SH-SY5Y (cell line): ENCODE measurements around the gene RPL13.

Source experiments
- GATA2 ChIP-seq: IDR thresholded peaks from 2 replicates; pipeline ENCODE4 v1.6.1; 2011; ENCODE audit warnings: mild to moderate bottlenecking, low read depth, low read length
- GATA3 ChIP-seq: IDR thresholded peaks from 2 replicates; pipeline ENCODE4 v1.6.1; 2011; ENCODE audit warnings: low read depth, mild to moderate bottlenecking, low read length, moderate library complexity

The RPL13 gene

GRCh38 chr16:89560378-89561141, at the start of gene RPL13:
Gene RPL13, plus strand, starts transcription at chr16:89560682. Its CDS starts 278 bp downstream, at chr16:89560960.
- TF ChIP-seq GATA2: no peak
- no peak for TF ChIP-seq GATA3

- TF ChIP-seq GATA3 (no peak), GATA2 (no peak)
Observed at GRCh38 chr16:89511374-89511773, 49.1 kb upstream of the RPL13 start.

- no peak for TF ChIP-seq GATA2
- no peak for TF ChIP-seq GATA3
Observed at GRCh38 chr16:89512453-89512852, 48.0 kb upstream of the RPL13 start.

- TF ChIP-seq GATA2: no peak
- TF ChIP-seq GATA3: no peak
Observed at GRCh38 chr16:89517128-89517527, 43.4 kb upstream of the RPL13 start.

DNA sequence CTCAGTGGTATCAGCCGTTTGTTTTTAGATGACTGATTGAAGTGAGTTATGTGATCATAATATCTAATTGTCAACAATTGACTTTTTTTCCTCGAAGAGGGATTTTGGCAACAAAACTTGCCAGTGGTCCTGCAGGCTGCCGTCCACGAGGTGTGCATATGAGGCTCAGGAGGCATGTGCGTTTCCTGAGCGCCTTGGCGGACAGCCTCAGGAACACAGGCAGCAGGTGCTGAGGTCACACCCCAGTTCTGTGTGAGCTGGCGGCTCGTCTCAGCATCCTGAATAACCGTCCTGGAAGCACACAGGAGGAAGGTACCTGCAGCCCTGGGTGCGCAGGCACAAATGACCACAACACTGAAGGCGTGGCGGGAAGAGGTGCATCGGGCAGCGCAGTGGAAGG, 40.6 kb upstream of the RPL13 start:
- TF ChIP-seq GATA3: no peak
- no peak for TF ChIP-seq GATA2

DNA sequence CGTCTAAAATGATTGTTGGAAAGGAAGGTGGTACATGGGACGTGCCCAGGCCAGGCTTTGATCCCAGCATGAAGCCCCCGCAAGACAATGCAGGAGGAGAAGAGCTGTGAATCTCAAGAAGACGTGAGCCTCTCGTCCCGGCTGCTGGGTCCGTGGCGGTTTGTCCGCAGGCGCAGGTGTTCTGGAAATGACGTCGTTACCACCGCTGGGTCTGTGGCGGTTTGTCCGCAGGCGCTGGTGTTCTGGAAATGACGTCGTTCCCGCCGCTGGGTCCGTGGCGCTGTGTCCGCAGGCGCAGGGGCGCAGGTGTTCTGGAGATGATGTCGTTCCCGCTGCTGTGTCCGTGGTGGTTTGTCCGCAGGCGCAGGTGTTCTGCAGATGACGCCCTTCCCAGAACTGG, 38.2 kb upstream of the RPL13 start:
- TF ChIP-seq GATA2 (no peak), GATA3 (no peak)

GRCh38 chr16:89523680-89524344, 36.7 kb upstream of the RPL13 start:
- TF ChIP-seq GATA3 (no peak), GATA2 (no peak)

DNA sequence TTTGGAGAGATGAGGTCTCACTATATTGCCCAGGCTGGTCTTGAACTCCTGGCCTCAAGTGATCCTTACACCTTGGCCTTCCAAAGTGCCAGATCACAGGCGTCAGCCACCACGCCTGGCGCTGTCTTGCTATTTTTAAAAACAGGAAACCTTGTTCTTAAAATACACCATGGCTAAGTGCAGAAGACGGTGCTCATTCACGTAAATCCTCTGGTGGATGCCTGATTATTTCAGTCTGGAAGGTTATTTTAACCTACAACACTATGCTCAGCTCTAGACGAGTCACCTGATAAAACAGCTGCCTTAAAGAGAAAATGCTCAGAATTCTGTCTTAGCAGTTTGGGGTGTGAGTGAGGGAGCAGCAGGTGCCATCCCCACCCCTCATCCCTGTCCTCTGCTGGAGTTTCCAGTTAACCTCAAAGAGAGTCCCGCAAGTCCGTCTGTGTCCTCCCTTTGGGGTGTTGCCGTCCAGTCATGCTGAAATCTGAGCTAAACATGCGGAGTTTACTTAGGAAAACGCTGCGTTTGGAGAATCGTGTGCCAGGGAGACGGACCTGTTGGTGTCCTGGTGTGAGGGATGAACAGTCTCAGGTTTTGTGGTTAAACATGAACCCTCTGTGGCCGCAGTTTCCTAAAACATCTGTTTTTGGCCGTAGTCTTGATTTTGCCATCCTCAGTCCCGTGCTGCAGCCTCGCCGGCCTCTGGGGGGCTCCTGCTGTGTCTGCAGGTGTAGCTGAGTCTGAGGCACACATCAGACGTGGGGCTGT, 35.2 kb upstream of the RPL13 start:
- no peak for TF ChIP-seq GATA2
- TF ChIP-seq GATA3: no peak

DNA sequence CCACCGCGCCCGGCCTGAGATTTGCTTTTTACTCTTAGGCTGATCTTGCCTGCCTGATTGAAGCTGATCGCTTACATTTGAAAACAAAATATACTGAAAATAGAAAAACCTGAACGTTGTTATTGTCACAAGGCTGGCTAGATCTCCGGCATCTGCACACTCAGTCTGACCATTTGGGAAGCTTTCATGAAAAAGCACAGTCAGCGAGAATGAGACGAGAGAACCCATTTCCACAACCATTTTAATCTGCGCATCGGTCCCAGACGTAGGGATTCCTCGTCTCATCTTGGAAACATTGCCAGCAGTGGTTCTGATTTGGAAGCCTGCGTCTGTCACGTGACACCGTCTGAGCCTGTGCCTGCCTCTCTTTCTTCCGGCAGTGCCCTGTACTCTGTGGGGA, 31.4 kb upstream of the RPL13 start:
- TF ChIP-seq GATA3 (no peak), GATA2 (no peak)

DNA sequence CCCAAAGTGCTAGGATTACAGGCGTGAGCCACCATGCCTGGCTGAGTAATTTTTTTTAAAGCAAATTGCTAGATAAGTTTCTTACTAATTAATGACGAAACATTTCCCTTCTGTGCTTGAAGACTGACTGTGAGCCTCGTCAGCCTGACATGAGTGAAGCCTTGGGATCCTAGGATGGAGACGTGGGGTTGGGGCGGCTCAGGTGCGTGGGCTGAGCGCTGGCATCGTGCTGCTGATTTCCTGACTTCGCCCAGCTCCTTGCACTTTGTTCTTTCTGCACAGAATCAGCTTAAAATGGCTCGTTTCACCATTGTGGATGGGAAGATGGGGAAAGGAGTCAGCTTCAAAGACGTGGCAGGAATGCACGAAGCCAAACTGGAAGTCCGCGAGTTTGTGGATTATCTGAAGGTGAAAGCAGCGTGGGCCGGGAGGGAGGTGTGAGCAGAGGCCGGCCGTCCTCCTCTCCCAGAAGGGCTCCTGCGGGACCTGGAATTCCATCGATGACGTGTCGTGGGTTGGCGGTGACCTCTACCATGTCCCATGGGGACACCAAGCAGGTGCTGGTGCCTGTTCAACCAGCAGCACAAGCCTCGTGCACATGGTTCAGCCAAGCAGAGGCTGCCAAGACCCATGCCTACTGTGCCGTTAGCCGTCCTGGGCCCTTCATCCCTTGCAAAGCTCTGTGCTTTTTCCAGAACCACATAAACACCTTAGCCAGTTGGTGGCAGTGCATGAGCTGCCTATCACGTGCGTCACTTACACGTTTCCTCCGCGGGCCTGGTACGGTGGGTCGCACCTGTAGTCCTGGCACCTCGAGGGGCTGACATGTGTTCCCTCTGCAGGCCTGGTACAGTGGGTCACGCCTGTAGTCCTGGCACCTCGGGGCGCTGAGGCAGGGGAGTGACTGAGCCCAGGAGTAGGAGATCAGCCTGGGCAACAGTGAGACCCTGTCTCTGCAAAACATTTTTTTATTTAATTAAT, 29.8 kb upstream of the RPL13 start:
- no peak for TF ChIP-seq GATA2
- TF ChIP-seq GATA3: no peak

- TF ChIP-seq GATA3 (no peak), GATA2 (no peak)
Observed at GRCh38 chr16:89531821-89532526, 28.5 kb upstream of the RPL13 start.

DNA sequence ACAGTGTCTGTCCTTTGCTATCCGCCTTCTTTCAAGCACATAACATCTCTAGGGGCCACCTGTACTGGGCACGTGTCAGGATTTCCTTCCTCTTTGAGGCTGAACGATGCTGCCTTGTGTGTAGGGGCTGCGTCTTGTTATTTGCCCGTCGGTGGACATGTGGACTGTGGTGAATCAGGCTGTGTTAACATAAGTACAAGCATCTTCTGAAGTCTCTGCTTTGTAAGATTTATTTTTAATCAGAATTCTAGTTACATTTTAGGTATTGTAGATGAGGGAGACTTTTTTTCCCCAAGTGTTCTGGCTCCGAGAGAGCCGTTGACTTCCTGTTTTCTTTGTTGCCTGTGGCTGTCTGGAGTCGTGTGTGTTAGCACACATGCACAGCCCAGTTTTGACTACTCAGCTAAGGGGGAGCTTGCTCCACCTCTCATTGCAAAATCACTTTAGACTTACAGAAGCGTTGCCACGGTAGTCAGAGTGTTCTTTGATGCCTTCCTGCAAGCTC, 26.2 kb upstream of the RPL13 start:
- TF ChIP-seq GATA2 (no peak), GATA3 (no peak)

GRCh38 chr16:89536371-89536770, 24.1 kb upstream of the RPL13 start:
- TF ChIP-seq GATA3: no peak
